Nephron (organoid): ENCODE data around the gene HPSE.

Experiments used
- H3K27ac Mint-ChIP-seq, 3 experiments: 2 replicates each; pipeline ENCODE4 v1.8.0; 2020; ENCODE audit warnings: mixed read lengths in 3 of 3, mild to moderate bottlenecking in 2 of 3, moderate library complexity in 1 of 3
- H3K27me3 Mint-ChIP-seq: 2 replicates; pipeline ENCODE4 v1.8.0; 2021; ENCODE audit warnings: low read depth, mild to moderate bottlenecking, moderate library complexity, mixed read lengths
- H3K36me3 Mint-ChIP-seq: 2 replicates; pipeline ENCODE4 v1.8.0; 2020; ENCODE audit warnings: low read depth, mixed read lengths
- H3K4me1 Mint-ChIP-seq: 2 replicates; pipeline ENCODE4 v1.8.0; 2020; ENCODE audit warnings: mixed read lengths
- H3K4me3 Mint-ChIP-seq, 3 experiments: 2 replicates each; pipeline ENCODE4 v1.8.0; 2020; ENCODE audit warnings: mild to moderate bottlenecking in 3 of 3, mixed read lengths in 3 of 3, moderate library complexity in 2 of 3
- H3K9me3 Mint-ChIP-seq: 2 replicates; pipeline ENCODE4 v1.8.0; 2020; ENCODE audit warnings: mixed read lengths
- TF ChIP-seq, protein P1 (sequence below), 3 experiments: fragments of 200-600 bp; sonication (generic); IDR thresholded peaks; one replicate each; pipeline ENCODE4 v1.5.0; 2021; ENCODE audit warnings: antibody characterized with exemption in 3 of 3; ENCODE audit not compliant: unreplicated experiment in 3 of 3

Gene HPSE

GRCh38 chr4:83361416-83362103 is 26.9 kb upstream of the HPSE start:
- Mint-ChIP-seq H3K27me3 (peaks cover 3% of the 10 kb centered on the region), H3K27ac (no peak overlapping the region), H3K4me3 (no peak overlapping the region), H3K4me1 (no peaks in the 10 kb centered on the region), H3K9me3 (peaks cover 1% of the 10 kb centered on the region), H3K36me3 (no peaks in the 10 kb centered on the region)
- TF ChIP-seq, protein P1, sequence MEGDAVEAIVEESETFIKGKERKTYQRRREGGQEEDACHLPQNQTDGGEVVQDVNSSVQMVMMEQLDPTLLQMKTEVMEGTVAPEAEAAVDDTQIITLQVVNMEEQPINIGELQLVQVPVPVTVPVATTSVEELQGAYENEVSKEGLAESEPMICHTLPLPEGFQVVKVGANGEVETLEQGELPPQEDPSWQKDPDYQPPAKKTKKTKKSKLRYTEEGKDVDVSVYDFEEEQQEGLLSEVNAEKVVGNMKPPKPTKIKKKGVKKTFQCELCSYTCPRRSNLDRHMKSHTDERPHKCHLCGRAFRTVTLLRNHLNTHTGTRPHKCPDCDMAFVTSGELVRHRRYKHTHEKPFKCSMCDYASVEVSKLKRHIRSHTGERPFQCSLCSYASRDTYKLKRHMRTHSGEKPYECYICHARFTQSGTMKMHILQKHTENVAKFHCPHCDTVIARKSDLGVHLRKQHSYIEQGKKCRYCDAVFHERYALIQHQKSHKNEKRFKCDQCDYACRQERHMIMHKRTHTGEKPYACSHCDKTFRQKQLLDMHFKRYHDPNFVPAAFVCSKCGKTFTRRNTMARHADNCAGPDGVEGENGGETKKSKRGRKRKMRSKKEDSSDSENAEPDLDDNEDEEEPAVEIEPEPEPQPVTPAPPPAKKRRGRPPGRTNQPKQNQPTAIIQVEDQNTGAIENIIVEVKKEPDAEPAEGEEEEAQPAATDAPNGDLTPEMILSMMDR (IDR thresholded peaks at IDR 0.05; ENCODE audit: unreplicated experiment in 3 of 3), result no peak

GRCh38 chr4:83360018-83360417 is 25.4 kb upstream of the HPSE start:
- Mint-ChIP-seq H3K27ac (no peak overlapping the region), H3K9me3 (peaks cover 3% of the 10 kb centered on the region), H3K36me3 (no peaks in the 10 kb centered on the region), H3K4me3 (no peak overlapping the region), H3K27me3 (no peaks in the 10 kb centered on the region), H3K4me1 (no peaks in the 10 kb centered on the region)
- TF ChIP-seq, protein P1 (IDR thresholded peaks at IDR 0.05; ENCODE audit: unreplicated experiment in 3 of 3), result no peak

GRCh38 chr4:83358410-83358809 is 23.8 kb upstream of the HPSE start:
- Mint-ChIP-seq H3K27ac (no peak overlapping the region), H3K4me3 (no peak overlapping the region), H3K9me3 (peaks cover 9% of the 10 kb centered on the region), H3K27me3 (no peaks in the 10 kb centered on the region), H3K4me1 (no peaks in the 10 kb centered on the region), H3K36me3 (no peaks in the 10 kb centered on the region)
- TF ChIP-seq, protein P1 (IDR thresholded peaks at IDR 0.05; ENCODE audit: unreplicated experiment in 3 of 3), result no peak

GRCh38 chr4:83356899-83357661 is 22.4 kb upstream of the HPSE start:
- H3K27me3 Mint-ChIP-seq, result no peaks in the 10 kb centered on the region
- peaks cover 9% of the 10 kb centered on the region for H3K9me3 Mint-ChIP-seq
- H3K4me3 Mint-ChIP-seq, result no peak overlapping the region
- no peaks in the 10 kb centered on the region for H3K36me3 Mint-ChIP-seq
- H3K4me1 Mint-ChIP-seq, result no peaks in the 10 kb centered on the region
- peak overlapping the region; percentile 27 to 51 (median 45) for H3K27ac Mint-ChIP-seq
- TF ChIP-seq, protein P1 (IDR thresholded peaks at IDR 0.05; ENCODE audit: unreplicated experiment in 3 of 3), result no peak

- Mint-ChIP-seq H3K36me3 (no peaks in the 10 kb centered on the region), H3K27me3 (peaks cover 3% of the 10 kb centered on the region), H3K4me1 (no peaks in the 10 kb centered on the region), H3K27ac (no peak overlapping the region), H3K4me3 (no peak overlapping the region), H3K9me3 (peaks cover 12% of the 10 kb centered on the region)
- TF ChIP-seq, protein P1 (IDR thresholded peaks at IDR 0.05; ENCODE audit: unreplicated experiment in 3 of 3), result no peak
Measured at GRCh38 chr4:83353516-83353915, 18.9 kb upstream of the HPSE start.
